Mesothelial cell of epicardium (in vitro differentiated cells): ENCODE data around the gene DEFB131B. TPM values are rescaled to one million over a fixed set of nuclear protein-coding genes. Genes with fewer than 3 reads are reported as not detected.

Source experiments
- DNase-seq, 2 experiments: peaks; one replicate each; pipeline ENCODE4 v3.0.0; 2021; ENCODE audit warnings: low spot score in 2 of 2; ENCODE audit not compliant: unreplicated experiment in 2 of 2
- H3K27ac Mint-ChIP-seq: 2 replicates; pipeline ENCODE4 v1.8.0; 2021; ENCODE audit warnings: mixed read lengths
- H3K27me3 Mint-ChIP-seq: 2 replicates; pipeline ENCODE4 v1.8.0; 2021; ENCODE audit warnings: low read depth, mixed read lengths
- H3K36me3 Mint-ChIP-seq: 2 replicates; pipeline ENCODE4 v1.8.0; 2021; ENCODE audit warnings: mixed read lengths
- H3K4me1 Mint-ChIP-seq: 2 replicates; pipeline ENCODE4 v1.8.0; 2021; ENCODE audit warnings: mixed read lengths
- H3K4me3 Mint-ChIP-seq: 2 replicates; pipeline ENCODE4 v1.8.0; 2021; ENCODE audit warnings: mild to moderate bottlenecking, moderate library complexity, mixed read lengths
- H3K9me3 Mint-ChIP-seq: 2 replicates; pipeline ENCODE4 v1.8.0; 2021; ENCODE audit warnings: mixed read lengths
- total RNA-seq: library from RNA; stranded (reverse); gene quantifications from 3 replicates; pipeline ENCODE4 v1.2.1, GENCODE V29; 2021
- TF ChIP-seq, protein P1 (sequence below): fragments of 200-600 bp; sonication (generic); IDR thresholded peaks from one replicate; pipeline ENCODE4 v1.5.0; 2021; ENCODE audit warnings: antibody characterized with exemption; ENCODE audit not compliant: unreplicated experiment

DEFB131B gene
- total RNA-seq, 1 donor from 2014 or later: not detected

DNA sequence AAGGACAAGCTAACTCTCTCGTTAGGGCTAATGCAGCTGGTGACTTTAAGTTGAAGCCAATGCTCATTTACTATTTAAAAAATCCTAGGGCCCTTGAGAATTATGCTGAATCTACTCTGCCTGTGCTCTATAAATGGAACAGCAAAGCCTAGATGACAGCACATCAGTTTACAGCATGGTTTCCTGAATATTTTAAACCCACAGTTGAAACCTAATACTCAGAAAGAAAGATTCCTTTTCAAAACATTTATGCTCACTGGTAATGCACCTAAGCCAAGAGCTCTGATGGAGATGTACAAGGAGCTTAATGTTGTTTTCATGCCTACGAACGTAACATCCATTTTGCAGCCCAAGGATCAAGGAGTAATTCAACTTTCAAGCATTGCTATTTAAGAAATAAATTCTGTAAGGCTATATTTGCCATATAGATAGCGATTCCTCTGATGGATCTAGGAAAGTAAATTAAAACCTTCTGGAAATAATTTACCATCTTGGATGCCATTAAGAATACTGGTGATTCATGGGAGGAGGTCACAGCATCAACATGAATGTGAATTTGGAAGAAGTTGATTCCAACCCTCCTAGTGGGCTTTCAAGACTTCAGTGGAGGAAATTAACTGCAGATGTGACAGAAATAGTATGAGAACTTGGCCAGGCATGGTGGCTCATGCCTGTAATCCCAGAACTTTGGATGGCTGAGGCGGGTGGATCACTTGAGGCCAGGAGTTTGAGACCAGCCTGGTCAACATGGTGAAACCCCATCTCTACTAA lies 35.7 kb downstream of the DEFB131B start:
- DNase-seq: no peak
- TF ChIP-seq, protein P1, sequence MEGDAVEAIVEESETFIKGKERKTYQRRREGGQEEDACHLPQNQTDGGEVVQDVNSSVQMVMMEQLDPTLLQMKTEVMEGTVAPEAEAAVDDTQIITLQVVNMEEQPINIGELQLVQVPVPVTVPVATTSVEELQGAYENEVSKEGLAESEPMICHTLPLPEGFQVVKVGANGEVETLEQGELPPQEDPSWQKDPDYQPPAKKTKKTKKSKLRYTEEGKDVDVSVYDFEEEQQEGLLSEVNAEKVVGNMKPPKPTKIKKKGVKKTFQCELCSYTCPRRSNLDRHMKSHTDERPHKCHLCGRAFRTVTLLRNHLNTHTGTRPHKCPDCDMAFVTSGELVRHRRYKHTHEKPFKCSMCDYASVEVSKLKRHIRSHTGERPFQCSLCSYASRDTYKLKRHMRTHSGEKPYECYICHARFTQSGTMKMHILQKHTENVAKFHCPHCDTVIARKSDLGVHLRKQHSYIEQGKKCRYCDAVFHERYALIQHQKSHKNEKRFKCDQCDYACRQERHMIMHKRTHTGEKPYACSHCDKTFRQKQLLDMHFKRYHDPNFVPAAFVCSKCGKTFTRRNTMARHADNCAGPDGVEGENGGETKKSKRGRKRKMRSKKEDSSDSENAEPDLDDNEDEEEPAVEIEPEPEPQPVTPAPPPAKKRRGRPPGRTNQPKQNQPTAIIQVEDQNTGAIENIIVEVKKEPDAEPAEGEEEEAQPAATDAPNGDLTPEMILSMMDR: no peak
- H3K27ac Mint-ChIP-seq: no peak overlapping the region
- H3K4me1 Mint-ChIP-seq: no peaks in the 10 kb centered on the region
- H3K27me3 Mint-ChIP-seq: no peaks in the 10 kb centered on the region
- peaks cover 39% of the 10 kb centered on the region for H3K36me3 Mint-ChIP-seq
- no peak overlapping the region for H3K4me3 Mint-ChIP-seq
- H3K9me3 Mint-ChIP-seq: no peaks in the 10 kb centered on the region

DNA sequence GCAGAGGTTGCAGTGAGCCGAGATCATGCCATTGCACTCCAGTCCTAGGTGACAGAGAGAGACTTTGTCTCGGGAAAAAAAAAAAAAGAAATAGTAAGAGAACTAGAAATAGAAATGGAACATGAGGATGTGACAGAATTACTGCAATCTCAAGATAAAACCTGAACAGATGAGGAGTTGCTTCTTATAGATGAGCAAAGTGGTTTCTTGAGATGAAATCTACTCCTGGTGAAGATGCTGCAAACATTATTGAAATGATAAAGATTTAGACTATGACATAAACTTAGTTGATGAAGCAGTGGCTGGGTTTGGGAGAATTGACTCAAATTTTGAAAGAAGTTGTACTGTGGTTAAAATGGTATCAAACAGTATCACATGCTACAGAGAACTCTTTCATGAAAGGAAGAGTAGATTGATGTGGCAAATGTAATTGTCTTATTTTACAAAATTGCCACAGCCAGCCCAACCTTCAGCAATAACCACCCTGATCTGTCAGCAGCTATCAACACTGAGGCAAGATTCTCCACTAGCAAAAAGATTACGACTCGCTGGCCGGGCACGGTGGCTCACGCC lies 36.5 kb downstream of the DEFB131B start:
- H3K27me3 Mint-ChIP-seq: no peaks in the 10 kb centered on the region
- no peak overlapping the region for H3K4me3 Mint-ChIP-seq
- no peaks in the 10 kb centered on the region for H3K9me3 Mint-ChIP-seq
- no peak overlapping the region for H3K27ac Mint-ChIP-seq
- DNase-seq: no peak
- TF ChIP-seq, protein P1: no peak
- H3K4me1 Mint-ChIP-seq: no peaks in the 10 kb centered on the region
- peaks cover 41% of the 10 kb centered on the region for H3K36me3 Mint-ChIP-seq

DNA sequence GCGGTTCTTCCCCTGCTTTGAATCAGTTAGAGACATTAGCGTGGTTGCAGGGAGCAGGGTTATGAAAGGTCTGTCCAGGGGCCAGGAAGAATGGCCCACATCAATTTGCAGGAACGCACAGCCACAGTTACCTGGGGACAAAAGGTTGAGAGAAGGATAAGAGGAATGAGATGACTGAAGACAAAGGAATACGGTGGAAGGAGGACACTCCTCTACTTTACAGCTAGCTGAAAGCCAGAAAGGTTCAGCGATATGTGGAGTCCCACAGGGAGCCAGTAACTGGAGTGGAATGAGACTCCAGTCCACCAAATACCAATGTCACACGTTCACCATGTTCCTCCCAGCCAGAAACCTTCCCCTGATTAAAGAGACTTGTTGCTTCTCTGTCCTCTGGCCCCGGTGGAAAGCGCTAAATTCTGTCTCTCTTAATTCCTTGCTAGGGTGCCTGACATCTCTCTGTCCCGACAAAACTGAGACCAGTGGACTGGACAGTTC lies 39.4 kb downstream of the DEFB131B start:
- no peak overlapping the region for H3K27ac Mint-ChIP-seq
- no peaks in the 10 kb centered on the region for H3K4me1 Mint-ChIP-seq
- H3K9me3 Mint-ChIP-seq: no peaks in the 10 kb centered on the region
- H3K4me3 Mint-ChIP-seq: no peak overlapping the region
- H3K36me3 Mint-ChIP-seq: peaks cover 34% of the 10 kb centered on the region
- TF ChIP-seq, protein P1: no peak
- DNase-seq: no peak
- H3K27me3 Mint-ChIP-seq: no peaks in the 10 kb centered on the region

DNA sequence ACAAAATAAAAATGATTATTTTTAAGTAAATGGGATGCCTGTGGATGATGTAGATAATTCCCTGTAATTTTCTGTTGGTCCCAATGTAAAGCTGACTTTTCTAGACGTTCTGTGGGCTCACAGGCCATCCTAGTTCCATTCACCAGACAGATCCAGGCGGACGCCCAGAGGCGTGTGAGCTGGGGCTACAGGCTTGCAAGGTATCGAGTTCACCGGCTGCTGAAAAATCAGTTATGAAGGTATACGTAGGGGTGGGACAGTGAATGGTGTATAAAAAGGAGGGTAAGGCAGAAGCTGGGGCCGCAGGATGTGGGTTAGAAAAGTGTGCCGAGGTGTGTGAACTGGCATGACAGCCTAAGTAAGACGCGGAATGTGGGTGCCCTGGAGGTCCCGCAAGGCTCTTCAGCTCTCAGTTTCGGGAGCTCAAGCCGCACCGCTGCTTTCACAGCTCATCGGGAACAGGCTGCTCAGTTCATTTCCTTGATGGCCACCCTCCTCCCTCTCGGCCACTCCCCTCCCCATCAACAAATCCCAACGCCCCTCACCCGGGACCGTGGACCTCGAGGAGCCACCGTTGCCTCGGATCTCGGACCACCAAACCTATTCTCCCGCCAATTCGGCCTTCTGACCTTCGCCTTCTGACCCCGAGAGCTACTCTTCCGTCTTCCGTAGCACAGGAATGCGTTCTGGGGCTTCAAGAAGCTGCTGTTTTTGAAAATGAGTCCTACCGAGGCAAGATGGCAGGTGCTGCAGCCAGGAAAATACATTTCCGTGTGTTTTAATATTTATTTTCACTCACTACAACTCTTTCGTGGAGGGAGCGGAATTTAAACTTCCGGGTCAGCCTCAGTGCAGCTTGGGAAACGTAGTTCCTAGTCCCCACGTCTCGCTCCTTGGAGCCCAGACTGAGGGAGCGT lies 49.8 kb downstream of the DEFB131B start, which contains the start of gene XNDC1N:
XNDC1N (minus strand) TSS at position 775 of the 917 bp plus-strand sequence. CDS start 5,241 bp downstream, outside the sequence.
- H3K9me3 Mint-ChIP-seq: no peaks in the 10 kb centered on the region
- H3K36me3 Mint-ChIP-seq: peaks cover 3% of the 10 kb centered on the region
- no peaks in the 10 kb centered on the region for H3K27me3 Mint-ChIP-seq
- TF ChIP-seq, protein P1: no peak
- peaks cover 26% of the 10 kb centered on the region for H3K4me1 Mint-ChIP-seq
- peak; percentile 51 to 60 for DNase-seq
- peak within 1 kb of the TSS; percentile 93 for H3K4me3 Mint-ChIP-seq
- H3K27ac Mint-ChIP-seq: peak within 1 kb of the TSS; percentile 97

DNA sequence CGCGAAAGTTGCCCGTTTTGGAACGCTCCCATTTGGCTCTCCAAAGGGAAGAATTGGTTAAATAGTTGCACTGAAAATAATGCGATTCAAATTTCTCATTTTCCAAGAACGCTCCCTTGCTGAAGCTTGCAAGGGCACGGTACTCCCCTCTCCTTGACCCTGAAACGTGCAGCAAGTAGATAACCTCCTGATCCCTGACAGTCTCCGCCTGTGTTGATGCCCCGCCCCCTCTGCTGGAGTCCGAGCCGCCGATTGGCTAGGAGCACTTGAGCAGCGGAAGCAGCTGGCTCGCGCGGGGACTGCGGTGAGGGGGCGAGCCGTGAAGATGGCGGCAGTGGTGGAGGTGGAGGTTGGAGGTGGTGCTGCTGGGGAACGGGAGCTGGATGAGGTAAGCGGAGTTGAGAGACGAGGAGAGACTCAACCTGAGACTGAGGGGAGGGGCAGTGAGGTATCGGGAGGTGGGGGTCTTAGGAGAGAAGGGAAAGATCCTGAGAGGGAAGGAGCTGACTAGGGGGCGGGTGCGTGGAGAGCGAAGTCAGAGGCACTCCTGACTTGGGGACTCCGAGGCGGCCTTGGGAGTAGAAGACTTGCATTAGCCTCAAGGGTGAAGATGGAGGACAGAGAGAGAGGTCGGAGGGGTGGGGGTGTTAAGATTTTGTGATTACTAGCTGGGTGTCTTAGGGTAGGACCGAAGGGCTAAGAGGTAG lies 50.6 kb downstream of the DEFB131B start, which contains the start of gene RNF121:
RNF121 (plus strand) TSS at position 310 of the 707 bp plus-strand sequence; CDS start at position 326, 16 bp downstream.
- Mint-ChIP-seq H3K4me3 (peak within 1 kb of the TSS; percentile 93), H3K4me1 (peaks cover 26% of the 10 kb centered on the region), H3K27me3 (no peaks in the 10 kb centered on the region)

More for the DNA sequence above, 50.6 kb downstream of the DEFB131B start, which contains the start of gene RNF121:
- peak within 1 kb of the TSS; percentile 97 for H3K27ac Mint-ChIP-seq
- H3K36me3 Mint-ChIP-seq: peaks cover 3% of the 10 kb centered on the region
- TF ChIP-seq, protein P1: no peak
- peak; percentile 94 to 95 for DNase-seq
- no peaks in the 10 kb centered on the region for H3K9me3 Mint-ChIP-seq
